Embryonic facial prominence (tissue), 1 donor: ENCODE results near the gene WSB2.
"Not testable (repeated sequence)": the region's sequence is repeated elsewhere in the genome, so short reads cannot be mapped to it uniquely, and the experiment has no call there.

ENCODE experiments used
- DNase-seq: peaks from one replicate; pipeline ENCODE4 v3.0.0-alpha.2; 2016; ENCODE audit errors: extremely low spot score

WSB2 gene

GRCh38 chr12:118035190-118036041, 25.6 kb downstream of the WSB2 start:
- DNase-seq = no peak

- DNase-seq = no peak
These were observed 26.4 kb downstream of the WSB2 start for GRCh38 chr12:118034429-118035189.

GRCh38 chr12:118033902-118034301, 27.1 kb downstream of the WSB2 start:
- DNase-seq = no peak

GRCh38 chr12:118033323-118033722, 27.7 kb downstream of the WSB2 start:
- no peak for DNase-seq

- DNase-seq = no peak
These were observed 28.8 kb downstream of the WSB2 start for GRCh38 chr12:118032188-118032587.

- DNase-seq = no peak
These were observed 31.8 kb downstream of the WSB2 start for GRCh38 chr12:118029166-118029565.

- no peak for DNase-seq
These were observed 35.8 kb downstream of the WSB2 start for GRCh38 chr12:118025168-118025567.

GRCh38 chr12:118023301-118023860, 37.6 kb downstream of the WSB2 start:
- DNase-seq = no peak

- no peak for DNase-seq
These were observed 38.3 kb downstream of the WSB2 start for GRCh38 chr12:118022728-118023109.

- not testable (repeated sequence) for DNase-seq
These were observed 38.8 kb downstream of the WSB2 start for GRCh38 chr12:118022097-118022727.

GRCh38 chr12:118020036-118020435, 40.9 kb downstream of the WSB2 start:
- no peak for DNase-seq

- DNase-seq = no peak
These were observed 43.1 kb downstream of the WSB2 start for GRCh38 chr12:118017926-118018325.

GRCh38 chr12:118016424-118017264, 44.3 kb downstream of the WSB2 start, which contains the start of gene RFC5:
TSS of gene RFC5 (plus strand) at chr12:118016703. CDS start at chr12:118016828, 125 bp downstream.
- peak; percentile 92 for DNase-seq

GRCh38 chr12:118015944-118016343, 45.0 kb downstream of the WSB2 start:
- no peak for DNase-seq

GRCh38 chr12:118015306-118015705, 45.7 kb downstream of the WSB2 start:
- no peak for DNase-seq

- no peak for DNase-seq
These were observed 47.7 kb downstream of the WSB2 start for GRCh38 chr12:118013283-118013682.

GRCh38 chr12:118011961-118012360, 49.0 kb downstream of the WSB2 start:
- no peak for DNase-seq

GRCh38 chr12:118011377-118011776, 49.6 kb downstream of the WSB2 start:
- DNase-seq = no peak

- DNase-seq = no peak
These were observed 50.1 kb downstream of the WSB2 start for GRCh38 chr12:118010903-118011302.

GRCh38 chr12:117999806-118000205, 61.2 kb downstream of the WSB2 start:
- not testable (repeated sequence) for DNase-seq

- DNase-seq = no peak
These were observed 62.3 kb downstream of the WSB2 start for GRCh38 chr12:117998719-117999118.
